Stimulated activated CD4-positive, alpha-beta T cell treated with anti-CD3 and anti-CD28 coated beads, Interleukin-4, amount 100 ng/mL, for 24 hours (primary cell): ENCODE results near the gene EVA1A.

Experiments
- DNase-seq: peaks from one replicate; pipeline ENCODE4 v3.0.0-alpha.2; 2020

The EVA1A gene

DNA sequence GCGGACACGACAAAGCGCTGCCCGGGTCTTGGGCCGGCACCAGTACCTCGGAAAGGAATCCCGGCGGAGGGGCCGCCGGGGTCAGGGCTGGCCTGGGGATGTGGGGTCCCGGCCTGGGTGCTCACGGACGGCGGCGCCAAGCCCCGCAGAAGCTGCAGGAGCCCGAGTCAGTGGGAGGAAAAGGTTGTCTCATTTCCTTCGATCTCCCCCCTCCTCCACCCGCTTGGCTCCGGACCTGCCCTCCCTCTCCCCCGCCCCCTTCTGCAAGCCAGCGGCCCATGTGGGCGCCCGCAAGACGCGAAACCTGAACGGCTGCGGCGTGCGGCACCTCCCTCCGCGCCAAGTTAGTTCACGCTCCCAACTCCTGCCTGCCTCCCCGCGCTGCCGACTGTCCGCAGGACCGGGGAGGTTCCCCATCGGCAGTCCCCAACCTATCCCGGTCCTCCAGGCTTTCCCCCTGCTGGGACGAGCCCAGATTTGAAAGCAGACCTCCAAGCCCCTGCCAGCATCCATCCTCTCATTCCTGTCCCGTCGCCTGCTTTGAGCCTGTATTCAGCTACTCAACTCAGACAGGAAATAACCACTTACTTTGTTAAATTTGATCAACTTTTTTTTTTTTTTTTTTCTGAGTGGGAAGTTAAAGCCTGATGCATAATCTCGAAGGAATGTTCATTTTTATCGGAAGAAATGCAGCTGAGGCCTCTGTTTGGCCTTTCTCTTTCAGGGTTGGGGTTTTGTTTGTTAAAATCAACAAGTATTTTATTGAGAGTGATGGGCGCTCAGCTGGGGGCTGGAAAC, at the start of gene EVA1A:
Gene EVA1A (minus strand): TSS at position 172 of the 798 bp plus-strand sequence. CDS start 42,799 bp downstream, outside the sequence.
- no peak for DNase-seq

GRCh38 chr2:75609937-75610508, 49.3 kb upstream of the EVA1A start:
- no peak for DNase-seq

DNA sequence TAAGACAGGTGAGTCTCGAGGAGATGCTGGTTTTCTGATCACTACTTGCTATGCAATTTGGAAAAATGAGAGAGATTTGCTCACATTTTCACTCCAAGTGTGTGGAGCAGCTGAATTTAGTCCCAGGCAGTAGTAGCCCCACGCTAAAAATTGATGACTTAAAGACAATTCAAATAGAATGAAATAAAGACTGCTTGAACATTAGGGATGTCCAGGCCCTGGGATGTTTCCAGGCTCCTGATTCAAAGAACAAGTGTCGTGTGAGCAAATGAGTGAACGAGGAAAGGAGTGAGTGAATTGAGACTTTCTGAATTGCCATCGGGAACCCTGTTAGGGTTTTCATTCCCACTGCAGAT, 48.6 kb upstream of the EVA1A start:
- no peak for DNase-seq

GRCh38 chr2:75608684-75609333, 48.1 kb upstream of the EVA1A start:
- DNase-seq = peak; percentile 39

- no peak for DNase-seq
These were observed 47.4 kb upstream of the EVA1A start for GRCh38 chr2:75607988-75608683.

DNA sequence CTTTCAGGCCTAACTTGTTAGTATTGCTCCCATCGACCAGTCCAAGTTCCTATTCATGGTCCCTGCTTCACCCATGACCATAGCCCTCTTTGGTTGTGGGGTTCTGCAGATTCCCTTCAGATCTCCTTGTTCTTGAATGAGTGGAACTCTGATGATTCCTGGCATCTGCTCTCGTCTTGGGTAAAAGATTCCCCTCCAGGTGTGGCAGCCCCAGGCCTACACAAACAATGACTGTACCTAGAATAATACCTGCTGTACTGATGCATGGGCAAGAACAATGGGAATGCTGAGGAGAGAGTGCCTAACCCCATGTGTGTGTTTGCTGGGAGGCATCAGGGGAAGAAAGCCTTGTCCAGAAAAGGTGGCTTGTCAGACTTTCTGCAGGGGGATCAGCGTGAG, 46.7 kb upstream of the EVA1A start:
- DNase-seq = no peak

DNA sequence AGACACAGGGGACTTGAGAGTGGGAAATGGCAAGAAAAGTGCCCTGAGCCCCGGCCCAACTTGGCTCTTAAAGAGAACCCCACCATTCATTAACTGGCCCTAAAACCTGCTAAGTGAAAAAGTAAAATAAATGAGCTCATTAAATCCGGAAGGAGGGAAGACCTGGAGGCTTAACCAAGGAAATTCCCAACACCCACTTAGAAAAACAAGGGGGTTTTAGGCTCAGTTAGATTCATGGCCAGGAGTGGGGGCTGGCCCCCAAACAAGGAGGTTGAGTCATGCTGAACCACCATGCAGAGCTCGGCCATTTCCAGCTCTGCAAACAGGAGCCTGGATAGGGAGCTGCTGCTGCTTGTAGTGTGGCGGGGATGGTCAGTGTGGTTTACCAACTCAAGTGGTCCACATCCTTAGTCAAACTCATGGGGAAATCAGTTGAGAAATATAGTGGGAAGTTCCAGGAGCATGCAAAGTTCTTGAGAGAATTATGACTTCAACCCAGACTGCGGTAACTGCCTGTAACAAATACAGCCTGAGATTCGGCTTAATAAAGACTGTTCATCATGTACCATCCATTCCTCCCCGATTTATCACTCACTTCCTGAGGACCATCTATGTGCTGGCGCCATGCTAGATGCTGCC, 46.1 kb upstream of the EVA1A start:
- DNase-seq = no peak

DNA sequence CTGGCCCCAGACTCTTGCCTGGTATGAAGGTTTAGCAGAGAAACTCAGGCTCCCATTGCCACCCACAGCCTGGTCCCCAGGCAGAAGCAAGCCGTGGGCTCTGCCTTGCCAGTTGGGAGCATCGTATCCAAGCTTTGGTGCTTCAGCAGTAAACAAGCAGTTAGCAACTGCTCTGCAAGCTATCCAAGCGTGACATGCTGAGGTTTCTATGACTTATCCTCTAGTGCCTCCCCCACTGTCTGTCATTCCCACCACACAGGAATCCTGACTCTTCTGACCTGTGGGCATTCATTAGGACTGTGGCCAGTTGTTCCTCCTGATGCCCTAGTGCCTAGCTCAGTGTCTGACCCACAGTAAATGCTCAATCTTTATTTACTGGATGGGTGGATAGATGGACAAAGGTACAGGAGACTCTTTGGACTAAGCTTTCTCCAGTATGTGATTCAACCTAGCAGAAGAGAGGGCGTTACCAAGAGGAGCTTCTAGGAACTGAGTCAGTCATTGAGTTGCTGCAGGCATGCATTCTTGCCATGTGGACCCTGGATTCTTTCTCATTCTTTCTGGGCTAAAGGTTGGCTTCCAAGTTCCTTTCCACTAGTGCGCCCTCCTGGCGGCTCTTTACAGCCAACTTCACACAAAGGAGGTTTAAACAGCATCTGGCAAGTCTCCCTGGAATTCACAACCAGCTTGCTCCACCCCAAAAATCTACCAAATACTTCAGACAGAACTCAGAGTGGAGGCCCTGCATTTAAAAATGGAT, 45.2 kb upstream of the EVA1A start:
- no peak for DNase-seq

- no peak for DNase-seq
These were observed 43.7 kb upstream of the EVA1A start for GRCh38 chr2:75604484-75604883.

- no peak for DNase-seq
These were observed 42.7 kb upstream of the EVA1A start for GRCh38 chr2:75603477-75603876.

DNA sequence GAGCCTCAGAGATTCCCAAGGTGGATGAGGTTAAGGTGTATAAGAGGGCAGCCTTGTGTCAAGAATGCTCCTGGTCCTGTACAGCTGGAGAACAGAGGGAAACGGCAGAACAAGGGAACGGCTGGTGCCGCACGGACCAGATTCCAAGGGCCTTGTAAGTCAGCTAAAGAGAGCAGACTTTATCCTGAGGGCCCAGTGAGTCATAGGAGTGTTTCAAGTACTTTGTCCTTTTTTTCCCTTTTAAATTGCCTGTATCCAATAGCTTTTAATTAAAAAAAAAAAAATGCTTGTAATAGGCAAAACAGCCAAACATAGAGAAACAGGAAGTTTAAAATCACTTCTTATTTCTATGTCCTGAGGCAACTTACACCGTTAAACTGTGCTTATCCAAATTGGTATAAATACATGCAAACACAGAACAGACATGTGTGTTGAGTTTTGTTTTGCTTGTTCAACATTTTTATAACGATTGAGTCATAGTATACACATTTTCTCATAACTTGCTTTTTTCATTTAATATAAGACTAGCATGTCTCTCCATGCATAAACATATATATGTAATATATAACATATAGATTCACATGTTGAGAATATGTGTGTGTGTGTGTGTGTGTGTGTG, 42.1 kb upstream of the EVA1A start:
- no peak for DNase-seq

GRCh38 chr2:75600461-75601011, 39.8 kb upstream of the EVA1A start:
- DNase-seq = no peak

DNA sequence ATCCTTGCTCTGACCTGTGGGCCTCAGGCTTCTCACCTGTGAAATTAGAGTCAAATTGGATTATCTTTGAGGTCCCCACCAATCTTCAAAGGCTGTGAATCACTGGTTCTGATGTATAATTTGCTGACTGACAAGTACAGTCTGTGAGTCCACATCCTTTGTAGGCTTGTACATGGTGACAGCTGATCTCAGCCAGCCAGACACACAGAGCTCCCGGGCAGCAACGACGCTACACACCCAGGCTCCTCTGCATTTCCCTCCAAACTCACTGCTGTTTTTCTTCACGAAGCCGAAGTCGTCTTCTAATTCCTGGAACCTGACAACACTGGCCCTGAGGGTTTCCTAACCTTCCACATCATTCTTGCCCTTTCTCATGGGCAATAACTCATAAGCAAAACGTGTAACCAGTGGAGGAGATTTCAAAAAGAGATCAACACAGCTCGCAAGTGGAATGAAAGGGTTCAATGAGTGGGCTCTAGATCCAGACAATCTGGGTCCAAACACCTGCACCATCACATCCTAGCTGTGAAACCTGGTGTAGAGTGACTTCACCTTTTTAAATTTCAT, 37.9 kb upstream of the EVA1A start:
- no peak for DNase-seq

- no peak for DNase-seq
These were observed 37.2 kb upstream of the EVA1A start for GRCh38 chr2:75597949-75598348.

- DNase-seq = no peak
These were observed 36.0 kb upstream of the EVA1A start for GRCh38 chr2:75596784-75597183.

- DNase-seq = no peak
These were observed 35.0 kb upstream of the EVA1A start for GRCh38 chr2:75595541-75596395.

DNA sequence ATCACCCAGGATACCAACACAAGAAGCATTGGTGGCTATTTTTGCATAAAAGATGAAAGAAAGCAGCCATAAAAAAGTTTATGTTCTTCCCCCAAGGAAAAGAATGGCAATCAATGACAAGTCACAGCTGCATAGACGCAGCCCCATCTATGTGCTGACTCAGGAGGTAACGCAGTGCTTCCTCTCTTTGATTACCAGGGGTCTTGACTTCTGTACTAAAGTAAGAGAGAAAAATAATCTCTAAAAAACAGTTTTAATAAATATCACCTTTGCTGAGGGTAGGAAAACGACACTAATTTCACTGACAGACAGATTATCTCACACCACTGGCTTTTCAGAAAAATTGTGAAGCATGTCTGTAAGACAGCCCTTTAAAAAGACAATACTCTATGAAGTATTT, 33.9 kb upstream of the EVA1A start:
- no peak for DNase-seq

- DNase-seq = no peak
These were observed 32.1 kb upstream of the EVA1A start for GRCh38 chr2:75592888-75593287.

- no peak for DNase-seq
These were observed 31.3 kb upstream of the EVA1A start for GRCh38 chr2:75592030-75592429.
